WTC11 (cell line): ENCODE data around the gene HSD17B14. TPM values are rescaled to one million over a fixed set of nuclear protein-coding genes. Genes with fewer than 3 reads are reported as not detected.
A peak's percentile ranks its signal among the peaks of the same experiment; 100 is the strongest.

Experiments
- ATAC-seq: fragments of 200-7000 bp; cut with Tn5 transposase; 2 replicates; pipeline ENCODE4 v1.10.0; 2021; ENCODE audit warnings: mild to moderate bottlenecking, moderate library complexity
- CTCF ChIA-PET: fragments of 300-600 bp; sonication (Branson Sonifier 250); formaldehyde crosslinking; loops from one replicate; lab custom pipeline; 2021; ENCODE audit warnings: antibody characterized with exemption; lab: Charles Lee
- POLR2A ChIA-PET: fragments of 350-600 bp; sonication (Branson Sonifier 250); formaldehyde crosslinking; loops from one replicate; lab custom pipeline; 2021; ENCODE audit warnings: antibody characterized with exemption; lab: Charles Lee
- DNase-seq: peaks from one replicate; pipeline ENCODE4 v3.0.0; 2021; ENCODE audit warnings: low spot score
- H3K27ac Mint-ChIP-seq: 2 replicates; pipeline ENCODE4 v1.8.0; 2021; ENCODE audit warnings: mixed read lengths
- H3K27me3 Mint-ChIP-seq: 2 replicates; pipeline ENCODE4 v1.8.0; 2021; ENCODE audit warnings: low read depth, mild to moderate bottlenecking, moderate library complexity, mixed read lengths
- H3K36me3 Mint-ChIP-seq: 2 replicates; pipeline ENCODE4 v1.8.0; 2021; ENCODE audit warnings: mixed read lengths
- H3K4me1 Mint-ChIP-seq: 2 replicates; pipeline ENCODE4 v1.8.0; 2022; ENCODE audit warnings: mixed read lengths
- H3K4me3 Mint-ChIP-seq: 2 replicates; pipeline ENCODE4 v1.8.0; 2021; ENCODE audit warnings: mild to moderate bottlenecking, moderate library complexity, mixed read lengths
- H3K9me3 Mint-ChIP-seq: 2 replicates; pipeline ENCODE4 v1.8.0; 2021; ENCODE audit warnings: mixed read lengths
- ATF1 ChIP-seq: sonication (generic); formaldehyde crosslinking; IDR thresholded peaks from 2 replicates; pipeline ENCODE4 v1.8.1; 2023; ENCODE audit warnings: mild to moderate bottlenecking, moderate library complexity, missing genetic modification reagents
- ATF3 ChIP-seq: sonication (generic); formaldehyde crosslinking; conservative IDR thresholded peaks from 2 replicates; pipeline ENCODE4 v1.8.1; 2022; ENCODE audit warnings: mild to moderate bottlenecking, missing genetic modification reagents
- CDX4 ChIP-seq: fragments of 250-450 bp; sonication (Bioruptor Pico); IDR thresholded peaks from 2 replicates; pipeline ENCODE4 v1.9.0; 2021; ENCODE audit warnings: moderate library complexity, mild to moderate bottlenecking, inconsistent platforms, borderline replicate concordance
- ESRRA ChIP-seq: sonication (generic); formaldehyde crosslinking; IDR thresholded peaks from 2 replicates; pipeline ENCODE4 v1.8.1; 2022; ENCODE audit warnings: mild to moderate bottlenecking, missing genetic modification reagents, borderline replicate concordance
- FOXJ3 ChIP-seq: sonication (generic); formaldehyde crosslinking; IDR thresholded peaks from 2 replicates; pipeline ENCODE4 v1.9.0; 2021; ENCODE audit warnings: missing genetic modification reagents, mild to moderate bottlenecking, borderline replicate concordance
- PRDM15 ChIP-seq: sonication (generic); formaldehyde crosslinking; IDR thresholded peaks from 2 replicates; pipeline ENCODE4 v1.8.0; 2022; ENCODE audit warnings: missing genetic modification reagents
- PRRX2 ChIP-seq: fragments of 250-450 bp; sonication (Bioruptor Pico); IDR thresholded peaks from 2 replicates; pipeline ENCODE4 v1.8.0; 2021; ENCODE audit warnings: mild to moderate bottlenecking
- SMAD3 ChIP-seq: sonication (generic); formaldehyde crosslinking; IDR thresholded peaks from 2 replicates; pipeline ENCODE4 v1.8.0; 2022; ENCODE audit warnings: missing genetic modification reagents, mild to moderate bottlenecking, borderline replicate concordance
- TEAD4 ChIP-seq: sonication (generic); formaldehyde crosslinking; IDR thresholded peaks from 2 replicates; pipeline ENCODE4 v1.8.0; 2022; ENCODE audit warnings: mild to moderate bottlenecking, missing genetic modification reagents
- ZNF121 ChIP-seq: sonication (generic); formaldehyde crosslinking; IDR thresholded peaks from 2 replicates; pipeline ENCODE4 v1.8.0; 2023; ENCODE audit warnings: missing genetic modification reagents
- ZNF396 ChIP-seq: fragments of 250-450 bp; sonication (Bioruptor Pico); IDR thresholded peaks from 2 replicates; pipeline ENCODE4 v1.8.0; 2021; ENCODE audit warnings: mild to moderate bottlenecking, moderate library complexity, borderline replicate concordance
- ZNF671 ChIP-seq: fragments of 250-450 bp; sonication (Bioruptor Pico); IDR thresholded peaks from 2 replicates; pipeline ENCODE4 v1.8.0; 2021; ENCODE audit warnings: mild to moderate bottlenecking
- total RNA-seq: library from RNA; stranded (reverse); gene quantifications from 3 replicates; pipeline ENCODE4 v1.2.3, GENCODE V29; 2021
- TF ChIP-seq, protein P1 (sequence below): sonication (generic); formaldehyde crosslinking; IDR thresholded peaks from 2 replicates; pipeline ENCODE4 v1.8.0; 2023; ENCODE audit warnings: mild to moderate bottlenecking, missing genetic modification reagents
- TF ChIP-seq, protein P2 (sequence below): sonication (generic); formaldehyde crosslinking; IDR thresholded peaks from 2 replicates; pipeline ENCODE4 v1.8.1; 2022; ENCODE audit warnings: missing genetic modification reagents, borderline replicate concordance

Gene HSD17B14
- total RNA-seq, 1 experiment from 2014 or later, result 11.4 TPM

DNA sequence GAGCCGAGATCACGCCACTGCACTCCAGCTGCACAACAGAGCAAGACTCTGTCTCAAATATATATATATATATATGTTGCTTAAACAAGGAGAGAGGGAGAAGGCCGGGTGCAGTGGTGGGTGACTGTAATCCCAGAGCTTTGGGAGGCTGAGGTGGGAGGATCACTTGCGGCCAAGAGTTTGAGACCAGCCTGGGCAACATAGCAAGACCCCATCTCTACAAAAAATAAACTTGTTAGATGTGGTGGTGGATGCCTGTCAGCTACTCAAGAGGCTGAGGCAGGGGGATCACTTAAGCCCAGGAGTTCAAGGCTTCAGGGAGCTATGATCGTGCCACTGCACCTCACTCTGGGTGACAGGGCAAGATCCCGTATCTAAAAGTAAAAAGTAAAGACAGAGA is 5.3 kb upstream of the HSD17B14 start:
- no peaks in the 10 kb centered on the region; the same call in 1 of the 2 replicates for H3K27me3 Mint-ChIP-seq
- ATAC-seq (no peak), DNase-seq (no peak)
- ChIA-PET CTCF (interaction anchor here (1.4 to 6.6 kb wide), 8 partner anchors 15 to 158 kb away, joined by 4 to 76 read pairs (median 19); no protein-coding TSS in a partner anchor), POLR2A (interaction anchor here (0.5 kb wide), 1 partner anchor 1748 kb away, joined by 5 read pairs; no protein-coding TSS in a partner anchor)
- no peak for TF ChIP-seq CDX4 (CRISPR knock-in tag)
- peak; percentile 60; the same call in 1 of the 2 replicates for TF ChIP-seq ZNF121 (CRISPR knock-in tag)
- H3K9me3 Mint-ChIP-seq, result no peaks in the 10 kb centered on the region; the same call in 1 of the 2 replicates
- H3K36me3 Mint-ChIP-seq, result peaks cover 11% of the 10 kb centered on the region
- H3K27ac Mint-ChIP-seq, result no peak overlapping the region
- H3K4me1 Mint-ChIP-seq, result peaks cover 8% of the 10 kb centered on the region
- no peak overlapping the region for H3K4me3 Mint-ChIP-seq

DNA sequence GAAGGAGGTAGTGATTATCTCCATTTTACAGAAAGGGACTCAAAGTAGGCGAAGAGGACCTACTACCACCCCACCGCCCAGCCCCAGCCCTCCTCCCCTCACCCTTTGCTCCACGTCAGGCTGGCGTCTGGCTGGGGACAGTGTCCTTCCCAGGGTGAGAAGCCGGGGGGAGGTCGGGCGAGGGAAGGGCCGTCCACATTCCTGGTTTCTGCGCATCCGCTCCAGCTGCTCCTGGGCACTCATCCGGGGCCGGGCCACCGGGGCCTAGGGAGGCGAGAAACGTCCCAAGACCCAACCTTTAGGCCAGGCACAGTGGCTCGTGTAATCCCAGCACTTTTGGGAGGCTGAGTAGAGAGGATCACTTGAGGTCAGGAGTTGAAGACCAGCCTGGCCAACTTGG is 4.8 kb upstream of the HSD17B14 start:
- ATAC-seq (no peak), DNase-seq (no peak)
- Mint-ChIP-seq H3K9me3 (no peaks in the 10 kb centered on the region; the same call in 1 of the 2 replicates), H3K27ac (no peak overlapping the region), H3K36me3 (peaks cover 11% of the 10 kb centered on the region), H3K4me3 (no peak overlapping the region), H3K27me3 (no peaks in the 10 kb centered on the region; the same call in 1 of the 2 replicates), H3K4me1 (peaks cover 10% of the 10 kb centered on the region)
- CTCF ChIA-PET, result interaction anchor here (0.6 to 6.6 kb wide), 5 partner anchors 14 to 129 kb away, joined by 7 to 76 read pairs (median 29); no protein-coding TSS in a partner anchor
- TF ChIP-seq, protein P1, sequence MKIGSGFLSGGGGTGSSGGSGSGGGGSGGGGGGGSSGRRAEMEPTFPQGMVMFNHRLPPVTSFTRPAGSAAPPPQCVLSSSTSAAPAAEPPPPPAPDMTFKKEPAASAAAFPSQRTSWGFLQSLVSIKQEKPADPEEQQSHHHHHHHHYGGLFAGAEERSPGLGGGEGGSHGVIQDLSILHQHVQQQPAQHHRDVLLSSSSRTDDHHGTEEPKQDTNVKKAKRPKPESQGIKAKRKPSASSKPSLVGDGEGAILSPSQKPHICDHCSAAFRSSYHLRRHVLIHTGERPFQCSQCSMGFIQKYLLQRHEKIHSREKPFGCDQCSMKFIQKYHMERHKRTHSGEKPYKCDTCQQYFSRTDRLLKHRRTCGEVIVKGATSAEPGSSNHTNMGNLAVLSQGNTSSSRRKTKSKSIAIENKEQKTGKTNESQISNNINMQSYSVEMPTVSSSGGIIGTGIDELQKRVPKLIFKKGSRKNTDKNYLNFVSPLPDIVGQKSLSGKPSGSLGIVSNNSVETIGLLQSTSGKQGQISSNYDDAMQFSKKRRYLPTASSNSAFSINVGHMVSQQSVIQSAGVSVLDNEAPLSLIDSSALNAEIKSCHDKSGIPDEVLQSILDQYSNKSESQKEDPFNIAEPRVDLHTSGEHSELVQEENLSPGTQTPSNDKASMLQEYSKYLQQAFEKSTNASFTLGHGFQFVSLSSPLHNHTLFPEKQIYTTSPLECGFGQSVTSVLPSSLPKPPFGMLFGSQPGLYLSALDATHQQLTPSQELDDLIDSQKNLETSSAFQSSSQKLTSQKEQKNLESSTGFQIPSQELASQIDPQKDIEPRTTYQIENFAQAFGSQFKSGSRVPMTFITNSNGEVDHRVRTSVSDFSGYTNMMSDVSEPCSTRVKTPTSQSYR (CRISPR knock-in tag), result no peak
- TF ChIP-seq SMAD3 (CRISPR knock-in tag) (no peak), ESRRA (CRISPR knock-in tag) (no peak), ZNF396 (CRISPR knock-in tag) (no peak), ZNF671 (no peak), ATF3 (CRISPR knock-in tag) (no peak), TEAD4 (no peak), PRRX2 (no peak), FOXJ3 (CRISPR knock-in tag) (no peak), ATF1 (CRISPR knock-in tag) (no peak), PRDM15 (CRISPR knock-in tag) (no peak)
- TF ChIP-seq, protein P2, sequence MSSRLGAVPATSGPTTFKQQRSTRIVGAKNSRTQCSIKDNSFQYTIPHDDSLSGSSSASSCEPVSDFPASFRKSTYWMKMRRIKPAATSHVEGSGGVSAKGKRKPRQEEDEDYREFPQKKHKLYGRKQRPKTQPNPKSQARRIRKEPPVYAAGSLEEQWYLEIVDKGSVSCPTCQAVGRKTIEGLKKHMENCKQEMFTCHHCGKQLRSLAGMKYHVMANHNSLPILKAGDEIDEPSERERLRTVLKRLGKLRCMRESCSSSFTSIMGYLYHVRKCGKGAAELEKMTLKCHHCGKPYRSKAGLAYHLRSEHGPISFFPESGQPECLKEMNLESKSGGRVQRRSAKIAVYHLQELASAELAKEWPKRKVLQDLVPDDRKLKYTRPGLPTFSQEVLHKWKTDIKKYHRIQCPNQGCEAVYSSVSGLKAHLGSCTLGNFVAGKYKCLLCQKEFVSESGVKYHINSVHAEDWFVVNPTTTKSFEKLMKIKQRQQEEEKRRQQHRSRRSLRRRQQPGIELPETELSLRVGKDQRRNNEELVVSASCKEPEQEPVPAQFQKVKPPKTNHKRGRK (CRISPR knock-in tag), result no peak
- POLR2A ChIA-PET, result no interaction called here
